DOHH2 (cell line): Measurements from ENCODE around the gene TPBGL.

Experiments
- CTCF ChIP-seq: fragments of 200-600 bp; sonication (generic); IDR thresholded peaks from one replicate; pipeline ENCODE4 v1.5.1; 2014; ENCODE audit warnings: antibody characterized with exemption, mild to moderate bottlenecking, low read depth, low read length; ENCODE audit not compliant: poor library complexity, severe bottlenecking
- EZH2phosphoT487 ChIP-seq: fragments of 200-600 bp; sonication (generic); IDR thresholded peaks from 2 replicates; pipeline ENCODE4 v1.6.1; 2017; ENCODE audit warnings: borderline replicate concordance, mild to moderate bottlenecking, antibody characterized with exemption, low read length, moderate library complexity, mixed read lengths

GRCh38 chr11:75275581-75275980 lies 35.0 kb downstream of the TPBGL start:
- TF ChIP-seq CTCF (no peak), EZH2phosphoT487 (no peak)
